Dorsolateral prefrontal cortex (tissue), 118 donors: ENCODE results near the gene MMD. TPM values are rescaled to one million over a fixed set of nuclear protein-coding genes. Genes with fewer than 3 reads are reported as not detected.

ENCODE experiments used
- total RNA-seq, 120 experiments: library from RNA; stranded (reverse); gene quantifications; one replicate each; pipeline versions ENCODE4 v1.2.3 to v1.2.4, GENCODE V29; 2022

The MMD gene
- total RNA-seq, 120 experiments from 2014 or later = 29.5 to 73.9 (median 45.2) TPM

Other genes starting within 250 kb of the MMD start
- 100 to 1,000 TPM in 94 of 120 experiments, 10 to 100 TPM in 26; 36.7 to 194 (median 124) TPM for gene HLF, start 156.9 kb downstream of the MMD start, total RNA-seq
- gene SMIM36, start 89.6 kb upstream of the MMD start, total RNA-seq = under 1 TPM in 9 of 120 experiments, not detected in 111; 0.13 to 0.73 (median 0.19) TPM